Measurements from ENCODE around the gene PDK2. TPM values are rescaled to one million over a fixed set of nuclear protein-coding genes. Genes with fewer than 3 reads are reported as not detected.

Gene PDK2
- total RNA-seq, 2 donors from 2014 or later, result 47.1 to 79.5 TPM

DNA sequence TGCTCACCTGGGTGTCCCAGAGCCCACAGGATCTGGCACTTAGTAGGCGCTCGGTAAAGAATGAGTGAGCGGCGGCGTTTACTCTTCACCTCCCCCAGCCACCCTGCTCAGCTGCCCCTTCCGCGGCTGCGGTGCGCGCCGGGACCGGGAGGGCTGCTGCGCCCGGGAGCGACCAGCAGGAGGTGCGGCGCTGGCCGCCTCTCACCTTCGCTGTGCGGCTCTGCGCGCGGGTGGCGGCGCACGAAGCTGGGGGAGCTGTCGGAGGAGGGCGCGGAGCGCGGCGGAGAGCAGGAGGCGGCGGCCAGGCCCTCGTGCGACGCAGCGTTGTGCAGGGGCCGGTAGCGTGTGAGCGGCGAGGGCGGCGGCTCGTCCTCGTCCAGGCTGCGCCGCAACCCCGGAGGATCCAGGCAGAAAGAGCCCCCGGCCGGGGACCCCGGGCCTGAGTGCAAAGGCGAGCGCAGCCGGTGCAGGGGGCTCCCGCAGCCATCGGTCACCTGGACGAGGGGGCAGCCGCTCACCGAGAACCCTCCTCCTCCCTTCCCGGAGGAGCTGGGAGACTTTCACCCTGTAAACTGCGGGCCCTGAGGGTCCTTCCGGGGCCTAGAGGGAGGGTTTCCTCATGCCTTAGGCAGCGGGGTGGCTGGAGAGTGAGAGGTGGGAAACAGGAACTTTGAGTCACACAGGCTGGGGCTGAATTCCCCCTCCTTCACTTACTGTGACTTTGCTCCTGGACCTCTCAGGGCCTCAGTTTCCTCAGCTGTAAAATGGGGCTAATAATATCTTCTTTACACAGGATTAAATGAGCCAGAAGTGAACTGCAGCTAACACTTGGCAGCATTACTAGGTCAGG, 22.3 kb downstream of the PDK2 start:
- Histone ChIP-seq H3K27ac (no peak overlapping the region), H3K27me3 (replicated peaks; ENCODE audit: insufficient read depth) (no peaks in the 10 kb centered on the region), H3K4me3 (no peak overlapping the region), H3K36me3 (no peaks in the 10 kb centered on the region), H3K4me1 (replicated peaks) (no peaks in the 10 kb centered on the region), H3K9me3 (no peaks in the 10 kb centered on the region)
- intact Hi-C loops (cut with DNase I), result loop anchor here (5.0 kb wide), 1 partner anchor 35 kb away; the partner anchor contains the start of gene PPP1R9B
- TF ChIP-seq POLR2A (IDR thresholded peaks at IDR 0.05) (no peak), POLR2AphosphoS5 (IDR thresholded peaks at IDR 0.05) (peak; percentile 13), CTCF (IDR thresholded peaks at IDR 0.05) (peak; percentile 34 to 78 (median 60))
- WGBS, result 10% methylated on average over 43 of the region's 64 CpGs
- DNase-seq (ENCODE audit: low spot score), result peak; percentile 28

DNA sequence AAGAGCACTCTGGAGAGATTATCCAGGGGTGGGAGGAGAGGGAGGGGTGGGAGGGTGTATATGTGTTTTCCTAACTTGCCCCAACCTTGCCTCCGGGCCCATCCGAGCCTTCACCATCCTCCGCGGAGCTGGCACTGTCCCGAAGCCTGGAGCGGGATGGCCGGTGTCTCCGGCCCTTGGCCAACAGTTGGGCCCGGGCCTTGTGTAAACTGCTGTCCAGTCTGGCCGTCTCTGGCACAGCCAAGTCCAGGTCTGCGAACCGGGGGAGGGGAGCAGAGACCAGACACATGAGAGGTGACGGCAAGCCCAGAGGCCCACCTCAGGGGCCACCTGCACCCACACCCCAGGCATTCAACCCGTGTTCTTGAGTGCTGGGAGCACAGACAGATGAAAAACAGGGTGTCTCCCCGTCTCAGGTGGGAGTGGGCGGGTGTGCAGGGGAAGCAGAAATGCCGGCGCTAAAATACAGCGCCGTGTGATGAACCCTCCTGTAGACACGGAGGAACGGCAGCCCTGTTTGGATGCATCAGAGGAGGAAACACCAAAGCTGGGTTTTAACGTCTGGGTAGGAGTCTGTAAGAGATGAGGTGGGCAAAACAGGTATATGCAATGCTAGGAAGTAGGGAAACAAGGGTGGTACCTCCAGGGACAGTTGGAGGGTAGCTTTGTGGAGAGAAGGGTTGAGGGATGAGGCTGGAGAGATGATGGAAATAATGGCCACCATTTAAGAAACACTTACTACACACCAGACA, 23.1 kb downstream of the PDK2 start:
- DNase-seq (ENCODE audit: low spot score), result no peak
- Histone ChIP-seq H3K4me3 (no peak overlapping the region), H3K4me1 (replicated peaks) (no peaks in the 10 kb centered on the region), H3K36me3 (no peaks in the 10 kb centered on the region), H3K9me3 (no peaks in the 10 kb centered on the region), H3K27me3 (replicated peaks; ENCODE audit: insufficient read depth) (no peaks in the 10 kb centered on the region), H3K27ac (no peak overlapping the region)
- no peak for TF ChIP-seq CTCF (IDR thresholded peaks at IDR 0.05)
- TF ChIP-seq POLR2A (IDR thresholded peaks at IDR 0.05), result no peak
- TF ChIP-seq POLR2AphosphoS5 (IDR thresholded peaks at IDR 0.05), result no peak
- WGBS, result 67% methylated on average over 17 of the region's 23 CpGs
- intact Hi-C loops (cut with DNase I), result loop anchor here (5.0 kb wide), 1 partner anchor 34 kb away; the partner anchor contains the start of gene PPP1R9B

GRCh38 chr17:50118828-50119218, 23.7 kb downstream of the PDK2 start:
- Histone ChIP-seq H3K4me1 (replicated peaks) (no peaks in the 10 kb centered on the region), H3K9me3 (no peaks in the 10 kb centered on the region), H3K4me3 (no peak overlapping the region), H3K27ac (no peak overlapping the region), H3K36me3 (no peaks in the 10 kb centered on the region), H3K27me3 (replicated peaks; ENCODE audit: insufficient read depth) (no peaks in the 10 kb centered on the region)
- no peak for TF ChIP-seq POLR2A (IDR thresholded peaks at IDR 0.05)
- TF ChIP-seq POLR2AphosphoS5 (IDR thresholded peaks at IDR 0.05), result no peak
- no peak for TF ChIP-seq CTCF (IDR thresholded peaks at IDR 0.05)
- DNase-seq (ENCODE audit: low spot score), result no peak
- 82% methylated on average over 4 of the region's 4 CpGs for WGBS
- intact Hi-C loops (cut with DNase I), result loop anchor here (5.0 kb wide), 1 partner anchor 33 kb away; the partner anchor contains the start of gene PPP1R9B

- no peak for TF ChIP-seq POLR2AphosphoS5 (IDR thresholded peaks at IDR 0.05)
- TF ChIP-seq CTCF (IDR thresholded peaks at IDR 0.05), result no peak
- TF ChIP-seq POLR2A (IDR thresholded peaks at IDR 0.05), result no peak
- 89% methylated on average over 7 of the region's 7 CpGs for WGBS
- no peaks in the 10 kb centered on the region for H3K27me3 ChIP-seq (replicated peaks; ENCODE audit: insufficient read depth)
- intact Hi-C loops (cut with DNase I), result no loop called here
- H3K36me3 ChIP-seq, result no peaks in the 10 kb centered on the region
- no peaks in the 10 kb centered on the region for H3K9me3 ChIP-seq
- no peak for DNase-seq (ENCODE audit: low spot score)
- H3K4me1 ChIP-seq (replicated peaks), result no peaks in the 10 kb centered on the region
- H3K4me3 ChIP-seq, result no peak overlapping the region
- H3K27ac ChIP-seq, result no peak overlapping the region
Observed at GRCh38 chr17:50120475-50121253, 25.5 kb downstream of the PDK2 start.
